GM23338 (cell line): ENCODE measurements around the gene HIVEP1. TPM values are rescaled to one million over a fixed set of nuclear protein-coding genes. Genes with fewer than 3 reads are reported as not detected.
"Not testable (repeated sequence)": the region's sequence is repeated elsewhere in the genome, so short reads cannot be mapped to it uniquely, and the experiment has no call there.

Experiments used
- ATAC-seq: fragments of 200-7000 bp; cut with Tn5 transposase; 3 replicates; pipeline ENCODE4 v1.9.1; 2020
- DNase-seq: peaks from one replicate; pipeline ENCODE4 v3.0.0-alpha.2; 2015; ENCODE audit warnings: low spot score
- H2AFZ ChIP-seq: fragments of 200-600 bp; sonication (generic); 2 replicates; pipeline ENCODE4 v1.8.0; 2016; ENCODE audit warnings: antibody characterized with exemption, mild to moderate bottlenecking, moderate library complexity
- H3F3A ChIP-seq: fragments of 200-600 bp; sonication (generic); replicated peaks from 2 replicates; pipeline ENCODE4 v1.8.0; 2017; ENCODE audit warnings: antibody characterized with exemption, mixed run types, low read depth
- H3K27ac ChIP-seq: fragments of 200-600 bp; sonication (generic); 2 replicates; pipeline ENCODE4 v1.6.1; 2016; ENCODE audit warnings: low read depth
- H3K27me3 ChIP-seq: fragments of 200-600 bp; sonication (generic); 2 replicates; pipeline ENCODE4 v1.8.0; 2016; ENCODE audit warnings: mild to moderate bottlenecking, mixed run types, moderate library complexity; ENCODE audit not compliant: insufficient read depth
- H3K36me3 ChIP-seq: fragments of 200-600 bp; sonication (generic); 2 replicates; pipeline ENCODE4 v1.8.0; 2016; ENCODE audit warnings: mild to moderate bottlenecking; ENCODE audit not compliant: insufficient read depth
- H3K4me1 ChIP-seq: fragments of 200-600 bp; sonication (generic); 2 replicates; pipeline ENCODE4 v1.8.0; 2016; ENCODE audit warnings: mild to moderate bottlenecking, moderate library complexity; ENCODE audit not compliant: insufficient read depth
- H3K4me2 ChIP-seq: fragments of 200-600 bp; sonication (generic); 2 replicates; pipeline ENCODE4 v1.7.1; 2017; ENCODE audit warnings: mixed run types
- H3K4me3 ChIP-seq: fragments of 200-600 bp; sonication (generic); 2 replicates; pipeline ENCODE4 v1.6.1; 2016; ENCODE audit warnings: mixed run types
- H3K79me2 ChIP-seq: fragments of 200-600 bp; sonication (generic); replicated peaks from 2 replicates; pipeline ENCODE4 v1.8.0; 2017; ENCODE audit warnings: mild to moderate bottlenecking; ENCODE audit not compliant: insufficient read depth
- H3K9me2 ChIP-seq: fragments of 200-600 bp; sonication (generic); 2 replicates; pipeline ENCODE4 v1.8.0; 2017; ENCODE audit not compliant: insufficient read depth
- H4K20me1 ChIP-seq: fragments of 200-600 bp; sonication (generic); replicated peaks from 2 replicates; pipeline ENCODE4 v1.8.0; 2017; ENCODE audit warnings: mild to moderate bottlenecking; ENCODE audit not compliant: insufficient read depth
- H3K27ac Mint-ChIP-seq: 2 replicates; pipeline ENCODE4 v1.8.0; 2020; ENCODE audit warnings: inconsistent platforms, mild to moderate bottlenecking, moderate library complexity, mixed read lengths
- H3K27me3 Mint-ChIP-seq: 3 replicates; pipeline ENCODE4 v1.8.0; 2022; ENCODE audit warnings: low read depth, mild to moderate bottlenecking, moderate library complexity, mixed read lengths, inconsistent platforms; ENCODE audit not compliant: insufficient read depth, poor library complexity
- H3K36me3 Mint-ChIP-seq: 3 replicates; pipeline ENCODE4 v1.8.0; 2021; ENCODE audit warnings: low read depth, mild to moderate bottlenecking, inconsistent platforms, moderate library complexity, mixed read lengths
- H3K4me1 Mint-ChIP-seq: 3 replicates; pipeline ENCODE4 v1.8.0; 2020; ENCODE audit warnings: mild to moderate bottlenecking, inconsistent platforms, mixed read lengths
- H3K4me3 Mint-ChIP-seq: 3 replicates; pipeline ENCODE4 v1.8.0; 2021; ENCODE audit warnings: moderate library complexity, mild to moderate bottlenecking, inconsistent platforms, mixed read lengths
- H3K9me3 Mint-ChIP-seq: 3 replicates; pipeline ENCODE4 v1.8.0; 2020; ENCODE audit warnings: moderate library complexity, mild to moderate bottlenecking, inconsistent platforms, mixed read lengths
- CREB1 ChIP-seq: fragments of 250-450 bp; sonication (Bioruptor Pico); IDR thresholded peaks from 2 replicates; pipeline ENCODE4 v1.5.0; 2020; ENCODE audit warnings: low read depth, mild to moderate bottlenecking, moderate library complexity
- EZH2 ChIP-seq: fragments of 200-600 bp; sonication (generic); IDR thresholded peaks from one replicate; pipeline ENCODE4 v1.8.0; 2017; ENCODE audit warnings: antibody characterized with exemption, mild to moderate bottlenecking, low read depth; ENCODE audit not compliant: unreplicated experiment
- EZH2phosphoT487 ChIP-seq: fragments of 200-600 bp; sonication (generic); IDR thresholded peaks from one replicate; pipeline ENCODE4 v1.8.1; 2018; ENCODE audit warnings: antibody characterized with exemption; ENCODE audit not compliant: unreplicated experiment
- JUNB ChIP-seq: IDR thresholded peaks from one replicate; pipeline ENCODE4 v1.6.1; 2016; ENCODE audit warnings: antibody characterized with exemption; ENCODE audit not compliant: unreplicated experiment
- POLR2AphosphoS5 ChIP-seq: IDR thresholded peaks from 2 replicates; pipeline ENCODE4 v1.6.1; 2016; ENCODE audit warnings: antibody characterized with exemption, low read depth
- STAT1 ChIP-seq: IDR thresholded peaks from one replicate; pipeline ENCODE4 v1.6.1; 2016; ENCODE audit warnings: antibody characterized with exemption; ENCODE audit not compliant: unreplicated experiment
- ZNF331 ChIP-seq: fragments of 250-450 bp; sonication (Bioruptor Pico); IDR thresholded peaks from 2 replicates; pipeline ENCODE4 v1.5.0; 2020; ENCODE audit warnings: low read depth, mild to moderate bottlenecking, moderate library complexity
- polyA plus RNA-seq: library from polyadenylated mRNA; unstranded; fragments of >200 nt; fragmentation: Nextera tagmentation; extraction: Ambion mirVana; gene quantifications from 2 replicates; pipeline ENCODE4 v1.2.1, GENCODE V29; 2016
- total RNA-seq: library from RNA; depleted of rRNA; stranded (reverse); fragments of >200 nt; shearing (Covaris generic); gene quantifications from 2 replicates; pipeline ENCODE4 v1.2.3, GENCODE V29; 2014
- TF ChIP-seq, protein P1 (sequence below), 2 experiments: fragments of 200-600 bp in 1 of 2; sonication (generic) in 1 of 2; conservative IDR thresholded peaks; 2 replicates each; pipeline versions ENCODE4 v1.5.1 to v1.6.1; 2016 to 2017; ENCODE audit warnings: antibody characterized with exemption in 2 of 2, low read depth in 2 of 2, mild to moderate bottlenecking in 2 of 2, moderate library complexity in 1 of 2
- TF ChIP-seq, protein P2 (sequence below): IDR thresholded peaks from 2 replicates; pipeline ENCODE4 v1.6.1; 2016; ENCODE audit warnings: antibody characterized with exemption

Gene HIVEP1
- total and polyA plus RNA-seq, 2 experiments from 2014 or later: 10.1 to 21.7 TPM

DNA sequence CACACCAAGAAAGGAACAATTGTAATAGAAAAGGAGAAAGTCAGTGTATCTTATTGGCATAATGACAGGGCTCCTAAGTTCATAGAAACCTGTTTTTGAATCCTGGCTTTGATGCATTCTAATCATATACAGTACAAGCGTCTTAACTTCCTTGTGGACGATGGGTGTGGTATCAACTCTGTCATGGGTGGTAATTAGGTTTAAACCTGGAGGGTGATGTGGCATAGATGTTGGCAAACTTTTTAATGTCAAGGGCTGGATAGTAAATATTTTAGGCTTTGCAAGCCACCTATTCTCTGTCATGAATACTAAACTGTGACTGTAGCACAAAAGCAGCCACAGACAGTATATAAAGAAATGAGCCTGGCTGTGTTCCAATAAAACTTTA lies 139.3 kb downstream of the HIVEP1 start (continued):
- no peak for TF ChIP-seq JUNB
- TF ChIP-seq STAT1: no peak
- TF ChIP-seq, protein P1, sequence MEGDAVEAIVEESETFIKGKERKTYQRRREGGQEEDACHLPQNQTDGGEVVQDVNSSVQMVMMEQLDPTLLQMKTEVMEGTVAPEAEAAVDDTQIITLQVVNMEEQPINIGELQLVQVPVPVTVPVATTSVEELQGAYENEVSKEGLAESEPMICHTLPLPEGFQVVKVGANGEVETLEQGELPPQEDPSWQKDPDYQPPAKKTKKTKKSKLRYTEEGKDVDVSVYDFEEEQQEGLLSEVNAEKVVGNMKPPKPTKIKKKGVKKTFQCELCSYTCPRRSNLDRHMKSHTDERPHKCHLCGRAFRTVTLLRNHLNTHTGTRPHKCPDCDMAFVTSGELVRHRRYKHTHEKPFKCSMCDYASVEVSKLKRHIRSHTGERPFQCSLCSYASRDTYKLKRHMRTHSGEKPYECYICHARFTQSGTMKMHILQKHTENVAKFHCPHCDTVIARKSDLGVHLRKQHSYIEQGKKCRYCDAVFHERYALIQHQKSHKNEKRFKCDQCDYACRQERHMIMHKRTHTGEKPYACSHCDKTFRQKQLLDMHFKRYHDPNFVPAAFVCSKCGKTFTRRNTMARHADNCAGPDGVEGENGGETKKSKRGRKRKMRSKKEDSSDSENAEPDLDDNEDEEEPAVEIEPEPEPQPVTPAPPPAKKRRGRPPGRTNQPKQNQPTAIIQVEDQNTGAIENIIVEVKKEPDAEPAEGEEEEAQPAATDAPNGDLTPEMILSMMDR (conservative IDR thresholded peaks at IDR 0.05; ENCODE audit: low read depth in 2 of 2): no peak
- no peak for TF ChIP-seq CREB1 (CRISPR knock-in tag)

DNA sequence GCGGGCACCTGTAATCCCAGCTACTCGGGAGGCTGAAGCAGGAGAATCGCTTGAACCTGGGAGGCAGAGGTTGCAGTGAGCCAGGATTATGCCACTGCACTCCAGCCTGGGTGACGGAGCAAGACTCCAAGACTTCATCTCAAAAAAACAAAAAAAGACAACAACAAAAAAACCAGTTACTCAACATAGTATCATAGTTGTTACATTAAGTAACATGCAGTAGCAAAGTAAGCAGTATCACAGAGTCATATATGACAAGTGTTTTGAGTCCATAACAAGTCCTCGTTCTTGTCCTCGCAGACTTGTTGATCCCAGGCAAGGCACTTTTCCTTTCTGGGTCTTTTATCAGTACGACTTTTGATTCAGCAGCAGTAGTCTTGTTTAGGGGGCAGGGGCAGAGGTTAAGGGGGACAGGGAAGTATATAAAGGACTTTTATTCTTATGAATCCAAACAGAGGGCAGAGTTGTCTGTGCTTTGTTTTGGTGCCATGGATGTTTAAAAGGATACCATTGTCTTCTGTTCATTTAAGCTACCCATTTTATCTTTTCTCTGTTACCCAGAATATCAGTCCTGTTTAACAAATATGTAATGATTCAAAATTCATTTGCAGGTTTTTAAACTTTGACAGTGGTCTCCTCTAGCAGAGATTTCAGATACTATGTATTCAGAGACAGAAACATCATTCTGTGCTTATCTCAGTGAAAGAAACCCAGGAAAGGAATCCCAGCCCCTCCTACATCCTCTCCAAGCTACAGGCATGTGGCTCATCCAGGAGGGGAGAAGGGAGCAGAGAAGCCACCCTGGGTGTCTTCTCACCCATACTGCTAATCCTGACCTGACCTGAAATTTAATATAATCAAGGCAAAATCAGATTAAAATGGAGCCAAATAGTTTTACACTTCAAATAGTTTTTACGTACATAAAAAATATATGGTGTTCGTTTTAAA lies 140.2 kb downstream of the HIVEP1 start:
- Histone ChIP-seq H4K20me1 (no peaks in the 10 kb centered on the region; the same call in 1 of the 2 replicates), H2AFZ (no peak overlapping the region), H3K27ac (no peak overlapping the region), H3K4me2 (no peak overlapping the region), H3K9me2 (no peaks in the 10 kb centered on the region), H3K79me2 (no peaks in the 10 kb centered on the region; the same call in 1 of the 2 replicates), H3K27me3 (no peaks in the 10 kb centered on the region), H3K36me3 (no peaks in the 10 kb centered on the region), H3K4me1 (no peaks in the 10 kb centered on the region), H3K4me3 (no peak overlapping the region), H3F3A (no peaks in the 10 kb centered on the region)
- H3K4me1 Mint-ChIP-seq: peaks cover 8% of the 10 kb centered on the region; the same call in 2 of the 3 replicates
- H3K27ac Mint-ChIP-seq: peak overlapping the region; percentile 53; the same call in 1 of the 2 replicates
- no peaks in the 10 kb centered on the region for H3K9me3 Mint-ChIP-seq
- H3K4me3 Mint-ChIP-seq: no peak overlapping the region
- peak; percentile 36 for DNase-seq
- peak; percentile 67 for ATAC-seq
- H3K27me3 Mint-ChIP-seq: peaks cover 4% of the 10 kb centered on the region
- no peaks in the 10 kb centered on the region; the same call in 2 of the 3 replicates for H3K36me3 Mint-ChIP-seq
- TF ChIP-seq, protein P1 (conservative IDR thresholded peaks at IDR 0.05; ENCODE audit: low read depth in 2 of 2): no peak
- TF ChIP-seq, protein P2, sequence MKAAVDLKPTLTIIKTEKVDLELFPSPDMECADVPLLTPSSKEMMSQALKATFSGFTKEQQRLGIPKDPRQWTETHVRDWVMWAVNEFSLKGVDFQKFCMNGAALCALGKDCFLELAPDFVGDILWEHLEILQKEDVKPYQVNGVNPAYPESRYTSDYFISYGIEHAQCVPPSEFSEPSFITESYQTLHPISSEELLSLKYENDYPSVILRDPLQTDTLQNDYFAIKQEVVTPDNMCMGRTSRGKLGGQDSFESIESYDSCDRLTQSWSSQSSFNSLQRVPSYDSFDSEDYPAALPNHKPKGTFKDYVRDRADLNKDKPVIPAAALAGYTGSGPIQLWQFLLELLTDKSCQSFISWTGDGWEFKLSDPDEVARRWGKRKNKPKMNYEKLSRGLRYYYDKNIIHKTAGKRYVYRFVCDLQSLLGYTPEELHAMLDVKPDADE: no peak
- no peak for TF ChIP-seq POLR2AphosphoS5
- no peak for TF ChIP-seq ZNF331 (CRISPR knock-in tag)
- TF ChIP-seq EZH2: no peak
- TF ChIP-seq EZH2phosphoT487: no peak
- no peak for TF ChIP-seq JUNB
- no peak for TF ChIP-seq STAT1

DNA sequence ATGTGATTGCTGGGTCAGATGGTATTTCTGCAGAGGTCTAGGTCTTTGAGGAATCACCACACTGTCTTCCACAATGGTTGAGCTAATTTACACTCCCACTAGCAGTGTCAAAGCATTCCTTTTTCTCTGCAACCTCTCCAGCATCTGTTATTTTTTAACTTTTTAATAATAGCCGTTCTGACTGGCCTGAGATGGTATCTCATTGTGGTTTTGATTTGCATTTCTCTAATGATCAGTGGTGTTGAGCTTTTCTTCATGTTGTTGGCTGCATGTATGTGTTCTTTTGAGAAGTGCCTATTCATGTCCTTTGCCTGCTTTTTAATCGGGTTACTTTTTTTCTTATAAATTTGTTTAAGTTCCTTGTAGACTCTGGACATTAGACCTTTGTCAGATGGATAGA lies 143.7 kb downstream of the HIVEP1 start:
- H3K4me1 Mint-ChIP-seq: not testable (repeated sequence)

More for the DNA sequence above, 143.7 kb downstream of the HIVEP1 start:
- not testable (repeated sequence) for H4K20me1 ChIP-seq, H3F3A ChIP-seq, H3K4me1 ChIP-seq, H3K79me2 ChIP-seq, H3K27ac Mint-ChIP-seq, H3K9me3 Mint-ChIP-seq, H3K36me3 ChIP-seq, H2AFZ ChIP-seq, H3K4me3 Mint-ChIP-seq, H3K27ac ChIP-seq, H3K27me3 ChIP-seq, H3K9me2 ChIP-seq, H3K36me3 Mint-ChIP-seq, DNase-seq, H3K4me3 ChIP-seq, H3K4me2 ChIP-seq, H3K27me3 Mint-ChIP-seq, ATAC-seq
